NCI-H2171 (cell line): Measurements from ENCODE around the gene SCAMP1.
A peak's percentile ranks its signal among the peaks of the same experiment; 100 is the strongest.
"Not testable (repeated sequence)": the region's sequence is repeated elsewhere in the genome, so short reads cannot be mapped to it uniquely, and the experiment has no call there.

ENCODE experiments used
- DNase-seq: peaks from one replicate; lab custom pipeline; 2025; lab: John Stamatoyannopoulos, UW

Gene SCAMP1, protein sequence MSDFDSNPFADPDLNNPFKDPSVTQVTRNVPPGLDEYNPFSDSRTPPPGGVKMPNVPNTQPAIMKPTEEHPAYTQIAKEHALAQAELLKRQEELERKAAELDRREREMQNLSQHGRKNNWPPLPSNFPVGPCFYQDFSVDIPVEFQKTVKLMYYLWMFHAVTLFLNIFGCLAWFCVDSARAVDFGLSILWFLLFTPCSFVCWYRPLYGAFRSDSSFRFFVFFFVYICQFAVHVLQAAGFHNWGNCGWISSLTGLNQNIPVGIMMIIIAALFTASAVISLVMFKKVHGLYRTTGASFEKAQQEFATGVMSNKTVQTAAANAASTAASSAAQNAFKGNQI

DNA sequence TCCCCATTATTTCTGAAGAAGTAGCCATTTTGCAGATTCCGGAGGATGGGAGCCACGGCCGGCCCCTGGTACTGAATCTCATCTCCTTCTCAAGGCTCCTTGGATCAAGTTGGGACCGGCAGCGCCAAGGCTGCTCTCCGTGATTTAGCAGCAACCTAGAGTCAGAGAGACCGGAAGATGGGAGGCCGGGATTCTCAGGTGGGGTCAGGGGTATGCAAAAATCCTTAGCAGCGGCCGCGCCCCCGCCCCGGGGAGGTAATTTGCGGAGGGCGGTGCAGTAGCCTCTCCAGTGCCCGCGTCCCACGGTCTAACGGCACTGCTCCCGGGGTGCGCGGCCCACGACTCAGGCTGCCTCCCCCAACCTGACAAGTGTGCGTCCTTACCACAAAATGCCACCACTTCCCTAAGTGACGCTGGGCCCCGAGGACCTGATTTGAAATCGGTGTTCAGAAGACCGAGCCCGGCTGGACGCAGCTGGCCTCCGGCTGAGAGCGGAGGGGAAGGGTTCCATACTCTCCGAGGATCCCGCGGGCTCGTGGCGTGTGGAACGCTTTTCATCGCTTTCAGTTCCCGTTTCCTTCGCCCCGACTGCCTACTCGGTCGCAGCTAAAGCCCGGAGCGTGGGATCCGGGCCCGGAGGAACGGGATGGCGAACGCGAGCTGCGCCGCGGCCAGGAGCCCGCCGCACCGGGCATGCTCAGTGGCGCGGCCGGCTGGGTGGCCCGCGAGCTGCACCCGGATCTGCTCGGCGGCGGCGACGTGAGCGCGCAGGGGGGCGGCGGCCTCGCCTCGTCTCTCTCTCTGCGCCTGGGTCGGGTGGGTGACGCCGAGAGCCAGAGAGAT lies at the start of gene SCAMP1:
Gene SCAMP1, plus strand, starts transcription at position 787 of the 843 bp plus-strand sequence. Its CDS starts 55 bp downstream, at position 842.
- DNase-seq: peak; percentile 75

DNA sequence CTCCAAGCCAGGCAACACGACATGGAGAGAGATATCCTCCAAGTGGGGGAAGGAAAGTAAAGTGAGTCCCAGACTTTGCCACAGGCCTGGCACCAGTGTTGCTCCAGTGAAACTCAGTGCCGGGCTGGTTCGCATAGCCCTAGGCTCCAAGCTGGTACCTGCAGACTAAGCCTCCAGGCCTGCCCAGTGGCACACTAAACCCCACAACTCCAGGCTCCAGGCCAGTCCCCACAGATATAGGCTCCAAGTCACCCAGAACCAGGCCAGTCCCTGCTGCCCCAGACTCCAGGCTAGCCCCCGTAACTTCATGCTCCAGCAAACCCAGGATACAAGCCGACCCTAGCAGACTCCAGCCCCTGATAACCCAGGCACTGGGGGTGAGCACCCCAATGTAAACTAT lies 42.9 kb upstream of the SCAMP1 start:
- no peak for DNase-seq

DNA sequence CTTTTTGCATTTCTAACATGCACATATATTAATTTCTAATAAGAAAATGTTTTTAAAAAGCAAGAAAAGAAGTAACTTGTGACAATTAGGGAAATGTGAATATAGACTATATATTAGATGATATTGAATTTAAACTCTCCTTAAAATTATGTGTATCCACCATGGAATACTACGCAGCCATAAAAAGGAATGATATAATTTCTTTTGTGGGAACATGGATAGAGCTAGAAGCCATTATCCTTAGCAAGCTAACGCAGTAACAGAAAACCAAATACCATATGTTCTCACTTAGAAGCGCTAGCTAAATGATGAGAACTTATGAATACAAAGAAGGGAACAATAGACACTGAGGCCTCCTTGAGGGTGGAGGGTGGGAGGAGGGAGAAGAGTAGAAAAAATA lies 42.1 kb upstream of the SCAMP1 start:
- no peak for DNase-seq

DNA sequence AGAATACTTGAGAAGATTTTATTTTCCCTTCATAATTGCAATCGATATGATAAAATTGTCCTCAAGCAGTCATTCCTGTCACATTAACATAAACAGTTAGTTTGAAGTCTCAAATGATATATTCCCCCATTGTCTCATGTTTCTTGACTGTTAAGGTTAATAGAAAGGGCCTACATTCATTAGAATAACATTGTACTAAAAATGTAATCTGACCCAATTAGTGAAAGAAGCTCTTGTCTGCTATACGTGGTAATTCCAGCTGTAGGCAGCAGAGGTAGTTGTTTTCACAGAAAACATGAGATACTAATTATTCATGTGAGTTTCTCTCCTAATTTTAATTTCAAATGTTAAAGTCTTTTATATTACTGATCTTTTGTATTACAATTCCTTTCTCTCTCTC lies 40.0 kb upstream of the SCAMP1 start:
- DNase-seq: no peak

DNA sequence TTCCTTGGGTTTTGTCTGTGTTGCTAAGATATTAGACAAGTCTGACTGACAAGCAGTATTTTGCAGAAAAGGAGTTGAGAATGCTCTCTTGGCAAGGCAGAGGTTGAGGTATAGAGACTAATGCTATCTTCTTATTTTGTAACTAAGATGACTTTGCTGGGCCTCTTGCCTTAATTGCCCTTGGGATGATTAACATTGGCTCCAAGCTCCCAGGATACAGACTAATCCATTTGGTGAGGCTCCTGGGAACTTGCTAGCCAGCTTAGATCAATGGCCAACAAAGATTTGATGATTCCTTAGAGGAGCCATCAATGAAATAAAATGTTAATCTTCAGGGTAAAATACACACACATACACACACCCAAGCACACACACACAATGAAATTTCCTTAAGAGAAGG lies 37.2 kb upstream of the SCAMP1 start:
- DNase-seq: no peak

DNA sequence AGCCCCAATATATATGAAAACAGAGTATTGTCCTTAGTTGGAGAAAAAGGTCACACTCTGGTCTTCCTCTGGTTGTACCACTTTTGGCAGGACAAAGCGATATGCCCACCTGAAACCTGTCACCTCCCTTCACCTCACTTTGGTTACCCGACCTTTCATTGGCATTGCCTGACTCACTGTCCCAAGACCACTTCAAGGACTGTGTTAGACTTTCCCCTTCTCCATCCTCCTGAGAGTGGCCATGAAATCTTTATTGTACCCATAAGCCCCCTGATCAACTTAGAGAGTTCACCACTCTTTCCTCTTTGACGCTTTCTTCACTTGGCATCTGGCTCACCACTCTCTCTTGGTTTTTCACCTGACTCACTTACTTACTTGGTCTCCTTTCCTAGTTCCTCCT lies 33.5 kb upstream of the SCAMP1 start:
- no peak for DNase-seq

DNA sequence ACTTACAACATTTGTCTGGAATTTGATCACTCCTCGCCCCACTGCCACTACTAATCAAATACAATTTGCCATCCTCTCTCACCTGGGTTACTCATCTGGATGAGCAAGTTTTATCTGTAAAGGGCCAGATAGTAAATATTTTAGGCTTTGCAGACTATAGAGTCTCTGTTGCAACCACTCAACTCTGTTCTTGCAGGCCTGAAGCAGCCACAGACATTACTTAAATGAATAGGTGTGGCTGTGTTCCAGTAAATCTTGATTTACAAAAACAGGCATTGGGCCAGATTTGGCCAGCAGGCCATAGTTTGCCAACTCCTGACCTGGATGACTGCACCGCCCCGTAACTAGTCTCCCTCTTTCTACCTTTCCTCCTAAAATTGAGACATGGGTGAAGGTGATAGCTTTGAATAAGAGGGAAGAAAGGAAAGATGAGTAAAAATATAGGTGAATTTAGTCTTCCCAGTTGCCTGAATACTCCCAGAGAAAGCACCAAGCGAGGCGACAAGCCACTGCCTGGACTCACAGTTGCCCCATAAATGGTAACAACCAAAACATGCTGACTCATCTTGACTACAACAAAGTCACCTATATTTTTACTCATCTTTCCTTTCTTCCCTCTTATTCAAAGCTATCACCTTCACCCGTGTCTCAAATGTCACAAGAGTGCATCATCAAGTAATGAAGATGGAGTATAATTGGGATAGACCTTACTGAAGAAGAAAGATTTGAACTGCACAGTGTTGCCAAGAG lies 32.5 kb upstream of the SCAMP1 start:
- no peak for DNase-seq

DNA sequence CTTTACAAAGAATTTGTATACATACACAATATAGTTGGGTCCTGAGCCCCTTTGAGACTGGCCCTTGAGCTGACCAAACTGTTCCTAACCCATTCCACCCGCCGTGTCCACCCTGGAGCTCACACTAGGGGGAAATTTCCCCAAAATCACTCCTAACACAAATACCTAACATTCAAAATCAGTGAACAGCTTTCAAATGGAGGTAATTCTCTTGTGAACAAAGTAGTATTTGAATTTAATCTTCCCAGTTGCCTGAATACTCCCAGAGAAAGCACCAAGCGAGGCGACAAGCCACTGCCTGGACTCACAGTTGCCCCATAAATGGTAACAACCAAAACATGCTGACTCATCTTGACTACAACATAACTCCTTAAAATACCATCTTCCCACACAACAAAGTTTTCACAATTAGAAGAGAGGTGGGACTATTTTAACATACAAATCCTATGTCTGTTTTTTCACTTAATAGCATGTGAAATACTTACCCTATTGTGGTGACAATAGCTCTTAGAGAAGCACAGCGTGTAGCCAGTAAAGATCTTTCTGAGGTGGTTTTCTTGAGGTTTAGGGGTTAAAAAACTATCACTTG lies 31.7 kb upstream of the SCAMP1 start:
- DNase-seq: no peak

DNA sequence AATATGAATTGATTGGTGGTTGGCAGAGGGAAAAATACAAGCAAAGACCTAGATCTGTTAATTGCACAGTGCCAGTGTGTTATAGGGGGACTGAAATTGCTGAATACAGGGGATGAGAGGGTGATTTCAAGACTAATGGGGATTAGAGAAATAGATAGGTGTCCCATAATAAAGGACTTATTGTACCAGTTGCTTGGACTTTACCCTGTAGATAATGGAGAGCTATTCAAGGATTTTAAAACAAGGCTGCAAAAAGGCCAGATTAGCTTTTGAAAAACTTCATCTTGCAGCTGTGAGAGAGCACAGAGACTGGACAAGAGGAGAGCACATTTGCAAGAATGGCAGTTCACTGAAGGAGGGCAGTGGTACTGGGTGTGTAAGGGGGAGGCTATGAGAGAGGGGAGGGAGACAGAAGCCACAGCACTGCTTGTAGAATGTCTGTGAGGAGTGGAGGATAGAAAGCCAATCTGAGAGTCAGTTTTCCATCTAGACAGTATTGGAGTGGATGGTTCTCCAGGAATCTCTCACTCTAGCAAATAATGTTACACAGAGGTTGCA lies 28.8 kb upstream of the SCAMP1 start:
- no peak for DNase-seq

DNA sequence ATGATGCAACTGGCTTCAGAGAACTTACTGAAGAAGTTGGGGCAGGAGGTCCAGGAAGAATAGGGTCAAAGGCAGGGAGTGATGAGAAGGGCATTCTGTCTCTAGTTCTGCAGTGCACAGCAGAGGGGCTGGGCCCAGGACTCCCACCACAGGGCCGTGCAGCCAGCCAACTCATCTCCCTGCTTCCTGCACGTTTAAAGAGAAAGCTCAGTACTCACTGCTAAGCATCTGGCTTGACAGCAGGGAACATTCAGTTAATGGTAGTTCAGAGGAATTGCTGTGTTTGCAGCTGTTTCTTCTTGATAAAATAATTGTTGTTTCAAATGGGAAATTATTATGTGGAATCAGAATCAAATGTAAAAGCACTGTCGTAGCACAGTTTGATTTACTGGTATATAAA lies 25.6 kb upstream of the SCAMP1 start:
- DNase-seq: no peak

DNA sequence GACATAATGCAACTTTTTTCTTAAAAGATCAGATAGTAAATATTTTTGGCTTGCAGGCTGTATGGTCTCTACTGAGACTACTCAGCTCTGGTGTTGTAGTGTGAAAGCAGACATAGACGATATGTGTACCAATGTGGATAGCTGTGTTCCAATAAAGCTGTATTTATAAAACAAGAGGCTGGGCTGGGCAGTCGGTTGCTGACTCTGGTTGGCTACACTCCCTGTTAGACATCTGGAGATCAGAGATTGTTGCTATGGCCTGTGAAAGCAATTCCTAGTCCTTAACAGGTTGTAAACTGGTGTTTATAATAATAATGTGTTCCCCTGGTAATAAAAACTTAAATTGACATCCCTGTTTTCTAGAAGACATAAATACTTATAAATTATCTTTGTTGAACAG lies 24.4 kb upstream of the SCAMP1 start:
- DNase-seq: no peak

DNA sequence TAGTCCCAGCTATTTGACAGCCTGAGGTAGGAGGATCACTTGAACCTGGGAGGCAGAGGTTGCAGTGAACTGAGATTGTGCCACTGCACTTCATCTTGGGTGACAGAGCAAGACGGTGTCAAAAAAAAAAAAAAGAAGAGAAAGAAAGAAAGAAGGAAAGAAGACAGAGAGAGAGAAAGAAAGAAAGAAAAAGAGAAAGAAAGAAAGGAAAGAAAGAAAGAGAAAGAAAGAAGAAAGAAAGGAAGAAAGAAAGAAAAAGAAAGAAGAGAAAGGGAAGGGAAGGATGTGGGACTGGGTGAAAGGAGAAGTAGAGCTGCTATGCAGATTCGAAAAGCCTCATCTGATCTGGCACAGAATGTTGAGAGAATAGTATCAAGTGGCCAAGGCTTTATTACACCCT lies 23.7 kb upstream of the SCAMP1 start:
- DNase-seq: no peak

DNA sequence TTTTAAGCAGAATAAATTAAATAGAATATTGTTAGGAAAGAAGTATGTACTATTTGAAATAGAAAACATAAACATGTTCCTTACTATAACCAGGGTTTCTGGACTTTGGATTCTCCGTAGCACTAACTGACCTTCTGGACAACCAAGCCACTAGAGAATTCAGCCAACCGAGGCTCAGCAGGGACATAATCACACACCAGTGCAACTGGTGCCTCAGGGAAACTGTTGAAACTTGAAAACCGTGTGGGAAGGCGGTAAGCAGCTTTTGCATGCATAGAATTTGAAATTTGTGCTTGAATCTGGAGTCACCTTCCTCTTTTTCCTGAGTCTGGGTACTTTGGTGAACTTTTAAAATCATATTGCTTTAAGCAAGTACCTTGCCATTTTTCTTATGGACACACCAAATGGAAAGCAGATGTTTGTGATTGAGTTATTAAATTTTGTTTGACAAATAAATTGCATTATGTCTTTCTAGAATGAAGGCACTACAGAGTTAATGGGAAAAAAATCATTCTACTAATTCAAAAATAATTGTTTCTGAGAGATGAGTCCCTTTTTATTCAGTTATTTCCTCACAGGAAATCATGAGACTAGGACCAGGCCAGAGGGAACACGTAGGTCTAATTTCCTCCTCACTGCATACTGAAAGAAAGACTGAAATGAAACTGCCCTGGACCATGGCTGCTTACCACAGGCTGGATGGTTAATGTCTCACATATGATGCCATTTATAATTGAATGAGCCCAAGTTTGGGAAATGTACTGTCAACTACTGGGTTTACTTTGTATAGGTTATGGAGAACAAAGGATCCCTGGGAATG lies 20.6 kb upstream of the SCAMP1 start:
- no peak for DNase-seq

DNA sequence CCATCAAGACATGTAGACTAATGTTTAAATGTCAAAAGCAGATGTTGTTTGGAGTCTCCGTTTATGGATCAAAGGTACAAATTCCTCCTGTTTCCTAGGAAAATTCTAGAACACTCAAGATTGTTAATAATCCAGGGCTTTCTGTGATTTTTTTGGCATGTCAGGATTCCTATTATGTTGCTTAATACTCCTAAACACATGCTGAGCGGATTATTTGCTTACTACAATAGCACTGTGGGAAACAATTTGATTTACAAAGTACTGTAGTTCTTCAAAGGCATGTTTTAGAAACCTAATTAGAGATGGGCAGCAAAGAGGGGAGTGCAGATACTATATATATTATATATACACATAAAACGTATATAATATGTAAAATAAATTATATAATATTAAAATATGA lies 19.0 kb upstream of the SCAMP1 start:
- DNase-seq: no peak

DNA sequence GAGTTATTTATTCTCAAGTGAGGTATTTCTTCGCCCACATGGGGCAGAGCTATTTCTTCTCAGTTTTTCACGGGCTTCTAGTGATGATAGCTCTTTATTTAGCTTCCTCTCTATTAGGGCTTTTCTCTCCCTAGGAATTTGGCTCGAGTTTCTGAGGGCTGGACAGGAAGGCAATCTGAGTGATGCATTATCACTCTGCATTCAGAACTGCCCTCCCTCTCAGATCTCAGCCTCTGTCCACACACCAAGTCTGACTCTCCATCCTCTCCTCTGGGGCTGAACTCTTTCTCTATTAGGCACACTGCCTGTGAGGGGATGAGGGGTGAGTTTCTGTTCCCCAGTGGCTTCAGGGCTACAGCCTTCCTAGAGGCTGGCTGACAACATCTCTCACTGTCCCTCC lies 14.9 kb upstream of the SCAMP1 start:
- DNase-seq: no peak

DNA sequence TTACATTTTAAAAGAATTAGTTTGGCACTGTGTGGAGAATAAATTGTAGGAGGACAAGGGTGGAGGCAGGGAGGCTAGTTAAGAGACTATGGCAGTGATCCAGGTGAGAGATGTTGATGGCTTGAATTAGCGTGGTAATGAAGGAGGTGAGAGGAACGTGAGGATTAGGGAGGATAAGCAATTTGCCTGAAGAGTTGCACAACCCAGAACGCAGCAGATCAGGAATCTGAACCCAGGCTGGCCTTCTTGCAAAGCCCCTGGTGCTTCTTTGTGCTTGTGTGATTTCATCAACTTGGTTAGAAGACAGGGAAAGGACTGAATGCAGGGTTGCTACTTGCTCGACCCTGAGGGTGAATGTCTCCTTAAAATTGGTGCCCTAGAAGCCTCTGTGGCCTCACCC lies 6.9 kb upstream of the SCAMP1 start:
- no peak for DNase-seq

DNA sequence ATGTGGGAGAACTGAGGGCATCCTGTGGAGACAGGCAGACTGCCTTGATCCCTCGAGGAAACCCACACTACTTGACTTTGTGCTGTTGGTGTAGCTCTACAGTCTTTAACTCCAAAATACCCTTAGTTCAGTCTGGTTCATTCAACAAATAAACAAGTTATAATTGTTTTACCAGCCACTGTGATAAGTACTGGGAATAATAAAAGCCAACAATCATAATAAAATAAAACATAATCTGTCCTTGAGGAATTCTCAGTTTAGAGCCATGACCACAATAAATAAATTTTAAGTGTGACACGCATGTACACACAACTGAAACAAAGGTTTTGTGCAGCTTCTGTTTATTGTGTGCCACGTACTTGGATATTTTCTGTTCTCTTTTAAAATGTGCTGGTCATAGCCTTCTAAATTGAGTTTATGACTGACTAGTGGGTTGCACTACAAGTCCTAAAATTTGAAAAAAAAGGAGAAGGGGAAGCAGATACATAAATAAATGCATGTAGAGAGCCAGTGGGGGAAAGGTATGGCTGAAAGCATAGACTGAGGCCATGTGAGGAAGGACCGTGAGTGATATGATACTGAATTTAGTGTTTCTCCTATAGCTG lies 6.2 kb upstream of the SCAMP1 start:
- no peak for DNase-seq

DNA sequence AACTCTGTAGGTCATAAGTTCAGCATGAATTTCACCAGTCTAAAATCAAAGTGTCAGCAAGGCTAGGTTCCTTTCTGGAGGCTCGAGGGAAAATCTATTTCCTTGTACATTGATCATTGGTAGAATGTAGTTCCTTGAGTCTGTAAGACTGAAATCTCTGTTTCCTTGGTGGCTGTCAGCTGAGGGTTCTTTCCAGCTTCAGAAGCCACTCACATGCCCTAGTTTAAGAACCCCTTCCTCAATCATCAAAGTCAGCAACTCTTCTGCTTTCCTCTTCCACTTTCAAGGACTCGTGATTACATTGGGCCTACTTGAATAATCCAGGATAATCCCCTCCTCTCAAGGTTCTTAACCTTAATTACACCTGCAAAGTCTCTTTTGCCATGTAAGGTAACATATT lies 4.9 kb upstream of the SCAMP1 start:
- DNase-seq: no peak

DNA sequence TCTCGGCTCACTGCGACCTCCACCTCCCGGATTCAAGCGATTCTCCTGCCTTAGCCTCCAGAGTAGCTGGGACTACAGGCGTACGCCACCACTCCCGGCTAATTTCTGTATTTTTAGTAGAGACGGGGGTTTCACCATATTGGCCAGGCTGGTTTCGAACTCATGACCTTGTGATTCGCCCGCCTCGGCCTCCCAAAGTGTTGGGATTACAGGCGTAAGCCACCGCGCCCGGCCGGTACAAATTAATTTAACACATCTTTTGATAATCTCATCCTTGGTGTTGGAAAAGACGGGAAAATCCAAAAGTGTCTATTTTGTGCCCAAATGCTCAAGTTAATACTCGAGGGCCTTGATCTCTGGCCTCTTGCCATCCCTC lies 974 bp upstream of the SCAMP1 start:
- not testable (repeated sequence) for DNase-seq

DNA sequence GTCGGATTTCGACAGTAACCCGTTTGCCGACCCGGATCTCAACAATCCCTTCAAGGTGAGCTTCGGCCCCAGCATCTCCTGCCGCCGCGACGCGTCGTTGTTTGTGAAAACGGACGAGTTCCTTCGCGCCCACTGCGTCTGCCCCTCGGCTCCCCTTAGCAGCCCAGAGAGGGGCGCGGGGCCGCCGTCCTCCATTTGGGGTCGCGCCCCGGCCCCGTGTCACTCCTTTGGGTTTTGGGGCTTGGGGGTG lies 182 bp downstream of the SCAMP1 start:
- no peak for DNase-seq
